IPS-NIHi7 (cell line): ENCODE measurements around the gene ANGEL2.
"Not testable (repeated sequence)": the region's sequence is repeated elsewhere in the genome, so short reads cannot be mapped to it uniquely, and the experiment has no call there.

Source experiments
- DNase-seq: peaks from one replicate; pipeline ENCODE4 v3.0.0; 2012; ENCODE audit warnings: mixed read lengths; ENCODE audit errors: extremely low spot score

Gene ANGEL2

DNA sequence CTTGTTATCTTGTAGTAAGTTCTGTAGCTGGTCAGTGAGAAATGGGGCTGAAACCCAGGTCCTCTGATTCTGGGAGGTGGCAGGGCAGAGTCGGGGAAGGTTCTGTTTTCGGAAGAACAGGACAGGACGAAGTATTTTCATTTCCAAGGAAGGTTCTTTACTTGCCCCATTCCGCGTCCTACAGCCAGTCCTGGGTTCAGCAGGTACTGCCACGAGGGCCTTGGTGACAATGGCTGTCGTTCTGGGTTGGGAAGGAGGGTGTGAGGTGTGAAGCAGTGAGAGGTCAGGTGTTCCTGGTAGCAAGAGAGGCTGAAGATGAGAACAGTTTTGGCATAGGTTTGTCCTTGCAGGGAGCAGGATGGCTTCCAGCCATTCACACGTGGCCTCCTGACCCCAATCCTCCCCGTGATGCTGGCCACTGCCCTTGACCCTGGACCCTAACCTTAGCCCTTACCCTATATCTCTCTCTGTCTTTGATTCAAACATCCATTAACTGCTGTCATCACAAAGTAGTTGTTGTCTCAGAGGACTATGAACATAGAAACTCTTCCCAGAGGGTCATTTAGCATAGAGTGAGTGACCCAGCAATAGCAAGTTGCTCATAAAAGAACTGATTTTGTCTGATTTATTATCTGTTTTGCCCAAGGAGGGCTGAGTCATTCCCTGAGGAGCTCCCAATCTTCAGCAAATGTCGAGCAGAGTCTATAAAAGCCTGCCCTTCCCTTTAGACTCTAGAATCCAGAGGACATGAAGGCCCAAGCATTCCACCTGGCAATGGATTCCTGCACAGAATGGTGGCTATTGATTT is 40.4 kb downstream of the ANGEL2 start:
- no peak for DNase-seq

- DNase-seq, result no peak
Observed at GRCh38 chr1:212974711-212975110, 41.0 kb downstream of the ANGEL2 start.

DNA sequence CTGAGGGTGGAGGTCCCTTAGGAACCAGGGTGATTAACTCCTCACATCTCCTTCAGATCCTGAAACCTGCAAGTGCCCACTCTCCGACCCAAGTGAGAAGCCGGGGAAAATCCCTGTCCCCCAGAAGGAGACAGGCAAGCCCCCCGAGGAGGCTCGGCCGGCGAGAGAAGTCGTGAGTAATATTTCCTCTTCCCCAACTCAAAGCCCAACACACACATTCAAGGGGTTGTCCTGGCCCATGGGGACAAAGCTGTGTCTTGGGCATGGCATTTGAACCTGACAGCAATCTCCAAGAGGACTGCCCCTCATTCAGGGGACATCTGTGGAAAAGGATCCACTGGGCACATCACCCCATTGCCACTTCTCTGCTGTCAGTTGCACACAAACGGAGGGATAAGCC is 41.8 kb downstream of the ANGEL2 start:
- no peak for DNase-seq

DNA sequence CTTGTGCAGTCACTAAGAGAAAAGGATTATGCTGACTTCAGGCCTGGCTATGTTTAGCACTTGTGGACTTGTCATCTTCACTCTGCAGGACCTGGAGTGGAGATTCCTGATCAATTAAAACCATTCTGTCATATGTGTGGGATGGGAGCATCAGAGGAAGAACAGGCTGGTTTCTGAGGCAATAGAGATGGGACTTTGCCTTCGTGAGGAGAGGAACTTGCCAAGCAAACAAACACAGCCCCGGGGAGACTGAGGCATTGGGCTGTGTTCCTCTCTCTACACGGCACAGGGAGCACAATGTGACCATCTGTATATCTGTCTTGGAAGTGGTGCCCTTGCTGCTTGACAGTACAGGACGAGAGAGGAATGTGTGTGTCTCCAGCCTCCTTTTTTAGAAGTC is 42.2 kb downstream of the ANGEL2 start:
- DNase-seq, result no peak

GRCh38 chr1:212971312-212971711 is 44.4 kb downstream of the ANGEL2 start:
- DNase-seq, result no peak

DNA sequence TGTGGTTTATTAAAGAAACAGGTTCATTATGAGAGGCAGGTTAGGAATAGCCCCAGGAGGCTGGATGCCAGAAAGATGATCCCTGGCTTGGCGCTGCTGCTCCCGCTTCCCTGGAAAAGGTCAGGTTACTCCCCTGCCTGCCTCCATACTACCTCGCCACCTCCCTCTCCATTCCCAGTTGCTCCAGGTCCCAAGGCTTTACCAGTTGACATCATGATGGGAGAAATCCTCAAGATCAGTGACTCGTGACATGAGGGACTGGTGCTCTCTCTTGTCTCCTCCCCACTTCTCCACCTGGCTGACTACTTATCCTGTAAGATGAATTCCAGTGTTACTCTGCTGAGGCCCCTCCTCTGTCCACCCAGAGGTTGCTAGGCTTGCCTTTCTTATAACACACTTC is 45.6 kb downstream of the ANGEL2 start:
- no peak for DNase-seq

GRCh38 chr1:212968368-212968863 is 47.3 kb downstream of the ANGEL2 start:
- no peak for DNase-seq

- peak; percentile 86 for DNase-seq
Observed at GRCh38 chr1:212967801-212968200, 47.9 kb downstream of the ANGEL2 start.

DNA sequence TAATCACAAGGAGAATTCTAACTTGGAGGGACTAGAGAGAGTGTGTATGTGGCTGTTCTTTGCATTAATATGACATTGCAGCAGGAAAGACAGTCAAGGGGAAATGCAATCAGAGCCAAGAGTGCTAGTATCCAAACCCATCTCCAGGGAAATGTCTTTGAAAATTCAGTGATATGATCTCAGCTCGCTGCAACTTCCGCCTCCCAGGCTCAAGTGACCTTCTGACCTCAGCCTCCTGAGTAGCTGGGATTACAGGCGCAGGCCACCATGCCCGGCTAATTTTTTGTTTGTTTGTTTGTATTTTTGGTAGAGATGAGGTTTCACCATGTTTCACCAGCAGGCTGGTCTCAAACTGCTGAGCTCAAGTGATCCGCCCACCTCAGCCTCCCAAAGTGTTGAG is 49.1 kb downstream of the ANGEL2 start:
- DNase-seq, result no peak

DNA sequence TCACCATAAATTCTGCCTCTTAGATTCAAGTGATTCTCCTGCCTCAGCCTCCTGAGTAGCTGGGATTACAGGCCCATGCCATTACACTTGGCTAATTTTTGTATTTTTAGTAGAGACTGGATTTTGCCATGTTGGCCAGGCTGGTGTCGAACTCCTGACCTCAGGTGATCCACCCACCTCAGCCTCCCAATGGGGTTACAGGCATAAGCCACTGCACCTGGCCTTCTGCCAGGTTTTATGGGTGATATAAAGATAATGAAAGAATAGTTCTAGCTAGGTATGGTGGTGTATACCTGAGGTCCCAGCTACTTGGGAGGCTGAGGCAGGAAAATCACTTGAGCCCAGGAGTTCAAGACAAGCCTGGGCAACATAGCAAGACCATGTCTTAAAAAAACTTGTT is 50.7 kb downstream of the ANGEL2 start:
- DNase-seq, result not testable (repeated sequence)

- no peak for DNase-seq
Observed at GRCh38 chr1:212964102-212964501, 51.6 kb downstream of the ANGEL2 start.

- DNase-seq, result no peak
Observed at GRCh38 chr1:212962509-212962908, 53.2 kb downstream of the ANGEL2 start.

- DNase-seq, result no peak
Observed at GRCh38 chr1:212960932-212961331, 54.7 kb downstream of the ANGEL2 start.

GRCh38 chr1:212959266-212960220 is 56.1 kb downstream of the ANGEL2 start:
- DNase-seq, result no peak

DNA sequence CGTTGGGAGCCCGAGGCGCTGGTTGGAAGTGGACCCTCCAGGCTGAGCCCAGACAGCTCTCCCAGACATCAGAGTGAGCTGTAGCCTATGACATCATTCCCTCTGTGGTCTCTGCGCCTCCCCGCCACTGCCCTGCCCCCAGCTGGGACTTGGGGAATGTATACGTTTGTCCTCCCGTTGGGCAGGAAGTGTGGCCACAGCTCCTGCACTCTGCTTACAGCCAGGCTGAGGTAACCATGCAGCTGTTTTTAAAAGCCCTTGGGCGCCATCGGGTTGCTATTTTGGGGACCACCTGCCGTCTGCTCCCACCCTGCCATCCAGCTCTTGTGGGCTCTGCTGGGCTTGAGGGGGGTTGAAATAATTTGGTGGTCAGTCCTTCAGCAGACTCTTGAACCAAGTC is 57.5 kb downstream of the ANGEL2 start:
- DNase-seq, result no peak

- no peak for DNase-seq
Observed at GRCh38 chr1:212957546-212957945, 58.1 kb downstream of the ANGEL2 start.

DNA sequence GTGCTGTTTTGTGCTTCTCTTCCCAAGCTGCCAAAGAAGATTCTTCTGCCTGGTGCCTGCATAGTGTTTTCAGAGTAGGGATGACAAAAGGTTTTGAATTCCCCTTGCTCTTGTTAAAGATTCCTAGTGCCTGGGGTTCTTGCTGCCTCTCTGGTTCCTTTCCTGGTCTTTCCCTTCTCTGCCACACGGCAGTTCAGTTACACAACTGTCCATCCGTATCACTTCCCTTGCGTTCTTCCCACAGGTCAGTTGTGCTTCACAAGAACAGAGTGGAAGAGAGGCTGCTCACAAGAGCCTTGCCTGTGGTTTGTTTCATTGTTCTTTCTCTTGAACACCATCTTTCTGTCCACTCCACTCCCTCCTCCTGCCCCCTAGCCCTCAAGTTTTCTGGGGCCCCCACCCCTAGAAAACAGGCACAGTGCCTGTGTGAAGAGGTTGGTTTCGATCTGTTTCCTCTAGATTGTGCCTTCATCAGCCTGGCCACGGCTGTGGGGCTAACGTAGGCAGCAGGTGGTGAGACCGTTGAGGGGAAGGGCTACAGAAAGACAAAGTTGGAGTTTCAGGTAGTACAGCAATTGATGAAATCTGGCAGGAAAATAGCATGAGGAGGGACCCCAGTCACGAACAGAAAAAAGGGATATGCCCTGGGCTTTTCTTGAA is 59.6 kb downstream of the ANGEL2 start:
- no peak for DNase-seq

GRCh38 chr1:212955098-212955497 is 60.6 kb downstream of the ANGEL2 start:
- no peak for DNase-seq

DNA sequence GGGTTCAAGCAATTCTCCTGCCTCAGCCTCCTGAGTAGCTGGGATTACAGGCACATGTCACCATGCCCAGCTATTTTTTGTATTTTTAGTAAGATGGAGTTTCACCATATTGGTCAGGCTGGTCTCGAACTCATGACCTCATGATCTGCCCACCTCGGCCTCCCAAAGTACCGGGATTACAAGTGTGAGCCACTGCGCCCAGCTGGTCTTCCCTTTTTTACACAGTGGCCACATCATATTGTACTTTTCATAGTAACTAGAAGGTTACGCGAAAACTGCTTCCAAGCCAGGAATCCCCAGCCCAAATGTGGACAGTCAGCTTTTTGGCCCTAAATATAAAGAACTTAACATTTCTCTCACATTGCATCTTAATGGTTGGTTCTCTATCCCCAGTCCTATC is 61.2 kb downstream of the ANGEL2 start:
- no peak for DNase-seq

- DNase-seq, result no peak
Observed at GRCh38 chr1:212953321-212953720, 62.3 kb downstream of the ANGEL2 start.

- no peak for DNase-seq
Observed at GRCh38 chr1:212952641-212952976, 63.1 kb downstream of the ANGEL2 start.

GRCh38 chr1:212951947-212952640 is 63.6 kb downstream of the ANGEL2 start:
- no peak for DNase-seq
